IPS-15b (cell line): ENCODE data around the gene IL3.

ENCODE experiments used
- H3K27me3 ChIP-seq: one replicate; pipeline ENCODE4 v1.6.1; 2013; ENCODE audit warnings: low read length; ENCODE audit not compliant: control insufficient read depth, insufficient read depth
- H3K36me3 ChIP-seq: one replicate; pipeline ENCODE4 v1.6.1; 2013; ENCODE audit warnings: low read length; ENCODE audit not compliant: control insufficient read depth, insufficient read depth
- H3K4me1 ChIP-seq: one replicate; pipeline ENCODE4 v1.6.1; 2013; ENCODE audit warnings: mild to moderate bottlenecking, low read length; ENCODE audit not compliant: control insufficient read depth, insufficient read depth
- H3K4me3 ChIP-seq: one replicate; pipeline ENCODE4 v1.5.1; 2013; ENCODE audit warnings: low read depth, low read length
- H3K9ac ChIP-seq: one replicate; pipeline ENCODE4 v1.6.1; 2013; ENCODE audit warnings: low read depth, mild to moderate bottlenecking, low read length
- H3K9me3 ChIP-seq: one replicate; pipeline ENCODE4 v1.6.1; 2013; ENCODE audit warnings: mild to moderate bottlenecking, low read length; ENCODE audit not compliant: control insufficient read depth, insufficient read depth

The IL3 gene

GRCh38 chr5:132093271-132093670 lies 32.8 kb downstream of the IL3 start:
- Histone ChIP-seq H3K4me1 (no peaks in the 10 kb centered on the region), H3K36me3 (no peaks in the 10 kb centered on the region), H3K9me3 (no peaks in the 10 kb centered on the region), H3K9ac (no peak overlapping the region), H3K27me3 (no peaks in the 10 kb centered on the region), H3K4me3 (no peak overlapping the region)

GRCh38 chr5:132094393-132095076 lies 34.1 kb downstream of the IL3 start:
- Histone ChIP-seq H3K27me3 (no peaks in the 10 kb centered on the region), H3K4me1 (no peaks in the 10 kb centered on the region), H3K36me3 (no peaks in the 10 kb centered on the region), H3K9me3 (no peaks in the 10 kb centered on the region), H3K9ac (no peak overlapping the region), H3K4me3 (no peak overlapping the region)

- Histone ChIP-seq H3K9me3 (no peaks in the 10 kb centered on the region), H3K27me3 (no peaks in the 10 kb centered on the region), H3K4me3 (no peak overlapping the region), H3K9ac (no peak overlapping the region), H3K4me1 (no peaks in the 10 kb centered on the region), H3K36me3 (no peaks in the 10 kb centered on the region)
These were observed 34.6 kb downstream of the IL3 start for GRCh38 chr5:132095077-132095410.

- Histone ChIP-seq H3K27me3 (no peaks in the 10 kb centered on the region), H3K36me3 (no peaks in the 10 kb centered on the region), H3K9ac (no peak overlapping the region), H3K4me3 (no peak overlapping the region), H3K9me3 (no peaks in the 10 kb centered on the region), H3K4me1 (no peaks in the 10 kb centered on the region)
These were observed 35.0 kb downstream of the IL3 start for GRCh38 chr5:132095424-132095972.

- no peaks in the 10 kb centered on the region for H3K4me1 ChIP-seq
- H3K9ac ChIP-seq = no peak overlapping the region
- H3K4me3 ChIP-seq = no peak overlapping the region
- H3K27me3 ChIP-seq = no peaks in the 10 kb centered on the region
- no peaks in the 10 kb centered on the region for H3K9me3 ChIP-seq
- H3K36me3 ChIP-seq = no peaks in the 10 kb centered on the region
These were observed 36.4 kb downstream of the IL3 start for GRCh38 chr5:132096904-132097303.

- no peak overlapping the region for H3K4me3 ChIP-seq
- H3K9me3 ChIP-seq = no peaks in the 10 kb centered on the region
- H3K27me3 ChIP-seq = no peaks in the 10 kb centered on the region
- H3K4me1 ChIP-seq = no peaks in the 10 kb centered on the region
- H3K36me3 ChIP-seq = no peaks in the 10 kb centered on the region
- no peak overlapping the region for H3K9ac ChIP-seq
These were observed 37.7 kb downstream of the IL3 start for GRCh38 chr5:132098151-132098594.

- no peaks in the 10 kb centered on the region for H3K4me1 ChIP-seq
- H3K27me3 ChIP-seq = no peaks in the 10 kb centered on the region
- H3K36me3 ChIP-seq = no peaks in the 10 kb centered on the region
- no peaks in the 10 kb centered on the region for H3K9me3 ChIP-seq
- no peak overlapping the region for H3K9ac ChIP-seq
- no peak overlapping the region for H3K4me3 ChIP-seq
These were observed 38.2 kb downstream of the IL3 start for GRCh38 chr5:132098621-132099020.

- H3K27me3 ChIP-seq = no peaks in the 10 kb centered on the region
- H3K9ac ChIP-seq = no peak overlapping the region
- no peaks in the 10 kb centered on the region for H3K36me3 ChIP-seq
- no peak overlapping the region for H3K4me3 ChIP-seq
- no peaks in the 10 kb centered on the region for H3K9me3 ChIP-seq
- no peaks in the 10 kb centered on the region for H3K4me1 ChIP-seq
These were observed 38.8 kb downstream of the IL3 start for GRCh38 chr5:132099076-132099748.

- no peak overlapping the region for H3K4me3 ChIP-seq
- H3K27me3 ChIP-seq = no peaks in the 10 kb centered on the region
- H3K9me3 ChIP-seq = no peaks in the 10 kb centered on the region
- no peaks in the 10 kb centered on the region for H3K36me3 ChIP-seq
- no peak overlapping the region for H3K9ac ChIP-seq
- H3K4me1 ChIP-seq = no peaks in the 10 kb centered on the region
These were observed 39.5 kb downstream of the IL3 start for GRCh38 chr5:132099905-132100304.

- Histone ChIP-seq H3K9ac (no peak overlapping the region), H3K27me3 (no peaks in the 10 kb centered on the region)
These were observed 40.3 kb downstream of the IL3 start for GRCh38 chr5:132100672-132101261.

GRCh38 chr5:132101385-132101880 lies 41.0 kb downstream of the IL3 start:
- Histone ChIP-seq H3K9me3 (no peaks in the 10 kb centered on the region), H3K9ac (no peak overlapping the region), H3K36me3 (no peaks in the 10 kb centered on the region), H3K4me3 (no peak overlapping the region), H3K4me1 (no peaks in the 10 kb centered on the region), H3K27me3 (no peaks in the 10 kb centered on the region)

More at GRCh38 chr5:132100672-132101261, 40.3 kb downstream of the IL3 start:
- Histone ChIP-seq H3K9me3 (no peaks in the 10 kb centered on the region), H3K4me3 (no peak overlapping the region), H3K36me3 (no peaks in the 10 kb centered on the region), H3K4me1 (no peaks in the 10 kb centered on the region)
